ENCODE data around the gene PSMD1.
A peak's percentile ranks its signal among the peaks of the same experiment; 100 is the strongest.

PSMD1 gene

GRCh38 chr2:231100990-231101389 is 44.3 kb downstream of the PSMD1 start:
- TF ChIP-seq, protein P1, sequence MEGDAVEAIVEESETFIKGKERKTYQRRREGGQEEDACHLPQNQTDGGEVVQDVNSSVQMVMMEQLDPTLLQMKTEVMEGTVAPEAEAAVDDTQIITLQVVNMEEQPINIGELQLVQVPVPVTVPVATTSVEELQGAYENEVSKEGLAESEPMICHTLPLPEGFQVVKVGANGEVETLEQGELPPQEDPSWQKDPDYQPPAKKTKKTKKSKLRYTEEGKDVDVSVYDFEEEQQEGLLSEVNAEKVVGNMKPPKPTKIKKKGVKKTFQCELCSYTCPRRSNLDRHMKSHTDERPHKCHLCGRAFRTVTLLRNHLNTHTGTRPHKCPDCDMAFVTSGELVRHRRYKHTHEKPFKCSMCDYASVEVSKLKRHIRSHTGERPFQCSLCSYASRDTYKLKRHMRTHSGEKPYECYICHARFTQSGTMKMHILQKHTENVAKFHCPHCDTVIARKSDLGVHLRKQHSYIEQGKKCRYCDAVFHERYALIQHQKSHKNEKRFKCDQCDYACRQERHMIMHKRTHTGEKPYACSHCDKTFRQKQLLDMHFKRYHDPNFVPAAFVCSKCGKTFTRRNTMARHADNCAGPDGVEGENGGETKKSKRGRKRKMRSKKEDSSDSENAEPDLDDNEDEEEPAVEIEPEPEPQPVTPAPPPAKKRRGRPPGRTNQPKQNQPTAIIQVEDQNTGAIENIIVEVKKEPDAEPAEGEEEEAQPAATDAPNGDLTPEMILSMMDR (conservative IDR thresholded peaks at IDR 0.05; ENCODE audit: low read depth, low read length): no peak
- no peak for DNase-seq (ENCODE audit: low read depth)
- H3K4me3 ChIP-seq (ENCODE audit: low read length): no peak overlapping the region

DNA sequence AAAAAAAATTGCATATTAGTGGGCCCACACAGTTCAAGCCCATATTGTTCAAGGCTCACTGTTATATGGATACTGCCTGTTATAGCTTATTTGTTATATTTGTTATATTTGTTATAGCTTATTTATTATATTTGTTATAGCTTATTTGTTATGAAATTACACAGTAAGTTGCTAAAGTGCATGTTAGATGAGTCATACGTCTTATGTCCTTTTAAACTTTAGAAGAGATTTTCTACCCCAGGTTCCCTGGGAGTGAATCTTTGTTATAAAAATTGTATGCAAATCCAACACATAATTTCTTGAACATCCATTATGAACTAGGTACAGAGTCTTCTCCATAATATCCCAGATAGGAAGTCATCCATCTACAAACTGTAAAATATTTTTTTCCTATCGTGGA is 46.1 kb downstream of the PSMD1 start:
- TF ChIP-seq, protein P1 (conservative IDR thresholded peaks at IDR 0.05; ENCODE audit: low read depth, low read length): no peak
- DNase-seq (ENCODE audit: low read depth): no peak
- no peak overlapping the region for H3K4me3 ChIP-seq (ENCODE audit: low read length)

DNA sequence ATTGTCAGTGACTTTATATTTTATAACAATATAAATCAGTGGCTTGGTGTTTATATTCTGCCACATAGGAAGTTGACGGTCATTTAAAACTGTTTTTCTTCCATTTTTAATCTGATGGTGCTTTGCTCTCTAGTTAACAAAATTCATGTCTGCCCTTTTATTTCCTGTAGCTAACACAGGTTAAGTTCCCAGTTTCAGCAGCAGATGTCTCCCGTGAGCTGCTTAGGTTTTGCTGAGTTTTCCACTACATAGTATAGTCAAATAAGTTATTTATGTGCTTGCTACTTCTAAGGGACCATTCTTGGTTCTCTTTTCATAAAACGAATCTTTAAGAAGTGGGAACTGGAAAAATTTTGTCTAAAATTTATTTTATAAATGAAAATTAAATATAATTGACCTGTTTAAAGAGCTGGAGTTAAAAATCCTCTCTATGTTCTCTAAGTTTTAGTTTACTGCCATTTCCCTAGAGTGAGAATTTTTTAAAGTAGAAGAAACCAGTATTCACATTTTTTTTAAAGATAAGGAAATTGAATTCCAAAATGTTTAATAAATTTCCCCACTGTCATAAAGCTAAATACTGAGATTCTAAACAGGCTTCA is 47.5 kb downstream of the PSMD1 start:
- TF ChIP-seq, protein P1 (conservative IDR thresholded peaks at IDR 0.05; ENCODE audit: low read depth, low read length): peak; percentile 91
- H3K4me3 ChIP-seq (ENCODE audit: low read length): no peak overlapping the region
- DNase-seq (ENCODE audit: low read depth): no peak

- no peak for DNase-seq (ENCODE audit: low read depth)
- TF ChIP-seq, protein P1 (conservative IDR thresholded peaks at IDR 0.05; ENCODE audit: low read depth, low read length): peak; percentile 30
- H3K4me3 ChIP-seq (ENCODE audit: low read length): no peak overlapping the region
Measured at GRCh38 chr2:231110551-231110950, 53.9 kb downstream of the PSMD1 start.

- DNase-seq (ENCODE audit: low read depth): no peak
- H3K4me3 ChIP-seq (ENCODE audit: low read length): no peak overlapping the region
- TF ChIP-seq, protein P1 (conservative IDR thresholded peaks at IDR 0.05; ENCODE audit: low read depth, low read length): no peak
Measured at GRCh38 chr2:231111987-231112386, 55.3 kb downstream of the PSMD1 start.

DNA sequence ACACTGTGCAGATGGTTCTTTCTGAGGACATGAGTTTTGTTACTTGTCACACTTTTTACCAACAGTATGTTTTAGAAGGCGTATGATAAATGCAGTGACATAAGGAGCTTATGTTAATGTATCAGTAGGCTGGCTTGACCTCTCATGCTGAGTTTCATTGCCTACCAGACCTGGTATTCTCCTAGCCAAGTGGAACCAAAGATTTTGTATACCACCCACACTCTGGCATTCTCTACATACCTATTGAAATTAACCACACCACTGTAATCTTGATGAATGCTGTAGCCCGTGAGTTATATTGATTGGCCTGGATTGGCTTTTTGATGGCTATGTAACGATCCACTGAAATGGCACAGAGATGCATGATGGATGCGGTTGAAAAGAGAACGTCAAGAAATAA is 56.8 kb downstream of the PSMD1 start:
- TF ChIP-seq, protein P1 (conservative IDR thresholded peaks at IDR 0.05; ENCODE audit: low read depth, low read length): no peak
- no peak overlapping the region for H3K4me3 ChIP-seq (ENCODE audit: low read length)
- DNase-seq (ENCODE audit: low read depth): no peak

- H3K4me3 ChIP-seq (ENCODE audit: low read length): no peak overlapping the region
- TF ChIP-seq, protein P1 (conservative IDR thresholded peaks at IDR 0.05; ENCODE audit: low read depth, low read length): no peak
- DNase-seq (ENCODE audit: low read depth): no peak
Measured at GRCh38 chr2:231115651-231116050, 59.0 kb downstream of the PSMD1 start.

Measured in retinal pigment epithelial cell (primary cell).